ENCODE results near the gene IMPG1.

IMPG1 gene

DNA sequence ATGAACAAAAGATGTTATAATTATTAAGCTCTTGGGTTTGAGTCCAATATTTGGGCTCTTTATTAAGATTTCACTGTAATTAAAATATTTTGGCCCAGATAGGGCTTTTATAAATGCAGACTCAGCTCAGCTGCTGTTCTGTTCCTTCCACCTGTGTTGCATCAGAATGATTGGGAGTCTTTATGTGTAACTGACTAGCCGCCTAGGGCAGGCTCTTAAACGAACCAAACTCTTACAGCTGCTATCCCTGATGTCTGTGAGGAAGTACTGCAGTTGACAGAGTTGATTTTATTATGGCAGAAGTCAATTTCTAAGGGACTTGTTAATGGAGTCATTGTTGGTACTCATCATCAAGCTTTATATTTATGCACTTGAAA, 178.7 kb downstream of the IMPG1 start:
- DNase-seq (ENCODE audit: low spot score) (no peak), FAIRE-seq (no peak)

DNA sequence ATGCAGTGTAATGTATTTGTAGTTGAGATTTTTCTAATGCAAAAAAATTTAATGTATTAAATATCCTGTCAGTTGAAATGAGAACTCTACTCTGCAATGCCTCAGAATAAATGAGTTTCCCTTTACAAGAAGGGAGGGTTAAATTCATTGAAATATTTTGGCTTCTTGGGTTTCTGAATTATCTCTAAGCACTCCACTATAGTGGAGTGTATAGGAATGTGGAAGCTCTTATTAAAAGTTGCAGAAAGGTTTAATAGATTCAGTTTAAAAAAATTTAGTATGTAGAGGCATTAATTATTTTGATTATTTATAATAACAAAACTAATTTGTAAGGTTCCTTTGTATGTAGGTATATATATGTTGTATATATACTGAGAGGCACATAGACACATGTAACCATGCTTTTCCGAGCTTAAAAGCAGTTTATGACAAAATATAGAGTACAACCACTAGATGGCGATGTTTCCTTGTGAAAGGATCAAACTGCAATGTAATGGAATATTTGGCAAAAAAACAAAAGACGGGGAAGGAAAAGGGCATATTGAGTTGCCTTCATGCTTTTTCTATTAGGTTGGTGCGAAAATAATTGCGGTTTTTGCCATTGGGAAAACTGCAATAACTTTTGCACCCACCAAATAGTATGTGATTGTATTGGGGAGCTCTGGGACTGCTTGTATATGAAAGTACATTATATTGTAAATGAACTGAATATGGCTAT, 179.2 kb downstream of the IMPG1 start:
- DNase-seq (ENCODE audit: low spot score), result peak; percentile 43
- FAIRE-seq, result peak; percentile 80

DNA sequence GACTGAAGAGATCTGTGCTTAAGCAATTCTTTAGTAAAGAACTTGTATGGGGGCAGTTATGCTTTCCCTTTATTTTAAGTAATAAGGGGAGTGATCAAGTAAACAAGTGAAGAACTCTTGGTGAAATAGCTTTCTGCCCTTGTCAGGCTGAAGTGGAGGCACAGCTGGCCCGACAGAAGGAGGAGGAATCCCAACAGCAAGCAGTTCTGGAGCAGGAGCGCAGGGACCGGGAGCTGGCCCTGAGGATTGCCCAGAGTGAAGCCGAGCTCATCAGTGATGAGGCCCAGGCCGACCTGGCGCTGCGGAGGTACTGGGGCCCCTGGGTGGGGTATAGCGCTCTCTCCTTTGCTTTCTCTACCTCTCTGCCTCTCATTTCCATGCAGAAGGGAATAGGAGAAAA, 180.1 kb downstream of the IMPG1 start:
- DNase-seq (ENCODE audit: low spot score) (no peak), FAIRE-seq (no peak)

DNA sequence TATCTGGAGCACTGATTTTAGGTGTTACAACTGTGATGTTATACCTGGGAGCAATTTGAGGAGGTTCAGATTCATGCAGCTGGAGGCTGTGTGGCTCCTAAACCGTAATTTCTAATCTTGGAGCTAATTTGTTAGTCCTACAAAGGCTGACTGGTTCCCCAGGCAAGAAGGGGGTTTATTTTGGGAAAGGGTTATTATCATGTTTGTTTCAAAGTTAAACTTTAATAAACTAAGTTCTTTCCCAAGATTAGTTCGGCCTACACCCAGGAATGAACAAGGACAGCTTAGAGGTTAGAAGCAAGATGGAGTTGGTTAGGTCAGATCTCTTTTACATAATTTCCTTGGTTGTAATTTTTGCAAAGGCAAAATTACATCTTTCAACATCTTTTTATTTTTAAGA, 187.6 kb downstream of the IMPG1 start:
- DNase-seq (ENCODE audit: low spot score), result no peak
- no peak for FAIRE-seq

DNA sequence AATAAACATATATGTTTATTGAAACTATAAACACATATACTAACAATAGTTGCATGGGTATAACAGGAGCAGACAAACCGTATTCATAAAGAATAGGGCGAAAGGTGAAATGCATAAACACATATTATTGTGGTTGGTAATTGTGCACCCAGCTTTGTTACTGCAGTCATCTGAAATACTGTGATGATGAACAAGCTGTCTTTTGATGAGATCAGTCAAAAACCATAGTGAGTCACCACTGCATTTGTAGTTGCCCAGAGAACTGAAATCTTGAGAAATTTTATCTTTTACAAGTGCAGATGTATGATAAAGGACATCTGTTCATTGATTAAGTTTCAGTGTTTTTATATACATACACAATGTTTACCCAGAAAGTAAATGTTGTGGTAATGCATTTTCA, 189.7 kb downstream of the IMPG1 start:
- DNase-seq (ENCODE audit: low spot score) (peak; percentile 20), FAIRE-seq (no peak)

DNA sequence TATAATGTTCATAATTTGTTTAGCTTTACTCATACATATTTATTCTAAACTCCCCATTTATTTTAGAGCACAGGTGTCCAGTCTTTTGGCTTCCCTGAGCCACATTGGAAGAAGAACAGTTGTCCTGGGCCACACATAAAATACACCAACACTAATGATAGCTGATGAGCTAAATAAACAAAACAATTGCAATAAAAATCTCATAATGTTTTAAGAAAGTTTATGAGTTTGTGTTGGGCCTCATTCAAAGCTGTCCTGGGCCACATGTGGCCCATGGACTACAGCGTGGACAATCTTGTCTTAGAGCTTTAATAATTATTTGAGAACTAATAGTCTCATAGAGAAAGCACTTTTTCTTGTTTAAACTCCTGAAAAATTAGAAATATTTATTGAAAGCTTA, 192.2 kb downstream of the IMPG1 start:
- no peak for FAIRE-seq

DNA sequence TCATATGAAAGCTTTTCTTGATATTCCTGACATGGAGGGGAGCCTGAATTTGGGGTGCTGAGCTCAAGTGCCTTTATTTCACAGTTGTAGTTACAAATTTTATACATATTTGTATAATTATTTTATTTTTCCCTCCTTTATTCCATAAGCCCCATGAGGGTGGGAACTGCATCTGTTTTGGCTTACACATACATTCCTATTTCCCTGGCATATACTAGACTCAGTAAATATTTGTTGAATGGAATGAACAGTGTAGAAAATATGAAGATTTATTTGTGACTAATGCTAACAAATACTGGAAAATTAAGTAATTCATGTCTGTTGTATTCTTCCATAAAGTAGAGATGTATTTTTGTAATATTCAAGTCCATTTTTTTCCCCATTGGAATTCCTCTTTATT, 196.3 kb downstream of the IMPG1 start:
- no peak for DNase-seq (ENCODE audit: low spot score)
- no peak for FAIRE-seq

More for the DNA sequence above, 192.2 kb downstream of the IMPG1 start:
- DNase-seq (ENCODE audit: low spot score), result no peak

DNA sequence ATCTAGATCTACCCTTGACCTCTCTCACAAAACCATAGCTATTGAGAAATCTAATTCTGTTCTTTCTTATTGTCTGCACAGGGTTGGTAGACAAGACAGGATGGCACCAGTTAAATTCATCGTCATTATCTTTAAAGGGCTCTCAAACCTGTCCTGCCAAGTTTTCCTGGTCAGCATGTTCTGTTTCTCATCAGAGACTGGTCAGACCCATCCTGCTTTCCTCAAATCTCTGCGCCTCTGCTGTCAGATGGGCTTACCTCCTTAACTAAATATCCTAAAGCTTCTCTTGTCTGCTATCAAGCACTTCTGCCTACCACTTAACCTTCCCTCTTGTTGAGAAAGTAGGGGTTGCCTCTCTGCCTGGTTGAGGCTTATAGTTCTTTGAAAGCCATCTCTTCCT, 198.2 kb downstream of the IMPG1 start:
- DNase-seq (ENCODE audit: low spot score), result no peak
- FAIRE-seq, result no peak
